HG02981 (cell line): ENCODE measurements around the gene ODAD4.

Source experiments
- ATAC-seq: cut with Tn5 transposase; IDR thresholded peaks from one replicate; pipeline ENCODE4 v1.9.1; 2021; ENCODE audit warnings: mild to moderate bottlenecking, moderate library complexity; ENCODE audit not compliant: unreplicated experiment

ODAD4 gene

GRCh38 chr17:41967921-41968578 lies 37.6 kb downstream of the ODAD4 start:
- no peak for ATAC-seq

- ATAC-seq, result no peak
These were observed 38.3 kb downstream of the ODAD4 start for GRCh38 chr17:41968676-41969075.

- ATAC-seq, result no peak
These were observed 40.5 kb downstream of the ODAD4 start for GRCh38 chr17:41970901-41971331.

- no peak for ATAC-seq
These were observed 41.5 kb downstream of the ODAD4 start for GRCh38 chr17:41971721-41972523.

GRCh38 chr17:41972571-41973407 lies 42.4 kb downstream of the ODAD4 start:
- ATAC-seq, result no peak

GRCh38 chr17:41973408-41973811 lies 43.0 kb downstream of the ODAD4 start:
- no peak for ATAC-seq

- no peak for ATAC-seq
These were observed 43.6 kb downstream of the ODAD4 start for GRCh38 chr17:41974031-41974430.

- ATAC-seq, result no peak
These were observed 44.2 kb downstream of the ODAD4 start for GRCh38 chr17:41974658-41975057.

GRCh38 chr17:41975099-41976083 lies 45.0 kb downstream of the ODAD4 start:
- no peak for ATAC-seq

GRCh38 chr17:41976142-41976768 lies 45.8 kb downstream of the ODAD4 start:
- ATAC-seq, result no peak

GRCh38 chr17:41977991-41978390 lies 47.6 kb downstream of the ODAD4 start:
- no peak for ATAC-seq

GRCh38 chr17:41982026-41982760 lies 51.8 kb downstream of the ODAD4 start:
- ATAC-seq, result no peak

GRCh38 chr17:41984454-41984853 lies 54.0 kb downstream of the ODAD4 start:
- ATAC-seq, result no peak

- no peak for ATAC-seq
These were observed 55.5 kb downstream of the ODAD4 start for GRCh38 chr17:41985919-41986318.

- no peak for ATAC-seq
These were observed 56.2 kb downstream of the ODAD4 start for GRCh38 chr17:41986634-41987033.

GRCh38 chr17:41987642-41988041 lies 57.2 kb downstream of the ODAD4 start:
- ATAC-seq, result no peak

- ATAC-seq, result no peak
These were observed 58.0 kb downstream of the ODAD4 start for GRCh38 chr17:41988418-41988817.

- ATAC-seq, result no peak
These were observed 59.4 kb downstream of the ODAD4 start for GRCh38 chr17:41989702-41990419.
